Sigmoid colon (tissue), 7 donors: ENCODE measurements around the gene MYOF. TPM values are rescaled to one million over a fixed set of nuclear protein-coding genes. Genes with fewer than 3 reads are reported as not detected.

Source experiments
- DNase-seq: peaks from one replicate; pipeline ENCODE4 v3.0.0-alpha.2; 2019
- H3K27ac ChIP-seq, 4 donors: fragments of 200-600 bp; sonication (generic); one replicate each; pipeline ENCODE4 v1.5.1; 2016 to 2019; ENCODE audit warnings: mild to moderate bottlenecking in 1 of 4
- H3K27me3 ChIP-seq, 3 donors: fragments of 200-600 bp; sonication (generic); one replicate each; pipeline ENCODE4 v1.5.1; 2019; ENCODE audit warnings: mild to moderate bottlenecking in 1 of 3
- H3K36me3 ChIP-seq, 4 donors: fragments of 200-600 bp; sonication (generic); one replicate each; pipeline ENCODE4 v1.5.1; 2016 to 2019
- H3K4me1 ChIP-seq, 4 donors: fragments of 200-600 bp; sonication (generic); one replicate each; pipeline ENCODE4 v1.5.1; 2017 to 2019
- H3K4me3 ChIP-seq, 4 donors: fragments of 200-600 bp; sonication (generic); one replicate each; pipeline ENCODE4 v1.5.1; 2017 to 2019; ENCODE audit warnings: mild to moderate bottlenecking in 2 of 4, moderate library complexity in 1 of 4
- H3K9me3 ChIP-seq, 4 donors: fragments of 200-600 bp in 3 of 4; sonication (generic) in 3 of 4; one replicate each; pipeline versions ENCODE4 v1.5.1 to v1.6.1; 2013 to 2019
- CTCF ChIP-seq, 4 experiments: fragments of 450-650 bp in 3 of 4; fragments of 200-600 bp in 1 of 4; IDR thresholded peaks; one replicate each; pipeline ENCODE4 v1.5.1; 2016 to 2019; ENCODE audit warnings: antibody characterized with exemption in 4 of 4, mild to moderate bottlenecking in 3 of 4, moderate library complexity in 2 of 4
- EP300 ChIP-seq, 4 donors: sonication (generic); formaldehyde crosslinking; IDR thresholded peaks; one replicate each; pipeline ENCODE4 v1.6.1; 2017; ENCODE audit warnings: antibody characterized with exemption in 4 of 4
- POLR2A ChIP-seq, 2 donors: fragments of 450-650 bp; IDR thresholded peaks; one replicate each; pipeline ENCODE4 v1.6.1; 2016; ENCODE audit warnings: antibody characterized with exemption in 2 of 2, mild to moderate bottlenecking in 2 of 2, moderate library complexity in 2 of 2
- POLR2AphosphoS5 ChIP-seq, 4 donors: sonication (generic); formaldehyde crosslinking; IDR thresholded peaks; one replicate each; pipeline ENCODE4 v1.6.1; 2017; ENCODE audit warnings: antibody characterized with exemption in 4 of 4
- WGBS, 2 donors: extraction: QIAGEN DNeasy Blood & Tissue Kit; methylation state at CpG; one replicate each; pipeline ENCODE4 v1.1.7; 2013; 5-methylcytosine and 5-hydroxymethylcytosine counted together
- intact Hi-C: fragments of 100-400 bp; cut with DNase I; formaldehyde crosslinking; loops from one replicate; pipeline ENCODE4 v1.15.1; 2023
- polyA plus RNA-seq, 3 donors: library from polyadenylated mRNA; stranded (reverse); fragments of 200-250 nt; gene quantifications; one replicate each; pipeline ENCODE4 v1.2.3, GENCODE V29; 2013
- total RNA-seq, 4 donors: library from RNA; depleted of rRNA; stranded (reverse); fragments of >200 nt; gene quantifications; one replicate each; pipeline ENCODE4 v1.1.0, GENCODE V29; 2016
- donor health status: healthy with polysubstance abuse.
- donor health status: Bipolar disorder and iron deficiency.
- donor health status: healthy.

Gene MYOF
- total and polyA plus RNA-seq, 7 donors = 12.6 to 83.4 (median 36.3) TPM

DNA sequence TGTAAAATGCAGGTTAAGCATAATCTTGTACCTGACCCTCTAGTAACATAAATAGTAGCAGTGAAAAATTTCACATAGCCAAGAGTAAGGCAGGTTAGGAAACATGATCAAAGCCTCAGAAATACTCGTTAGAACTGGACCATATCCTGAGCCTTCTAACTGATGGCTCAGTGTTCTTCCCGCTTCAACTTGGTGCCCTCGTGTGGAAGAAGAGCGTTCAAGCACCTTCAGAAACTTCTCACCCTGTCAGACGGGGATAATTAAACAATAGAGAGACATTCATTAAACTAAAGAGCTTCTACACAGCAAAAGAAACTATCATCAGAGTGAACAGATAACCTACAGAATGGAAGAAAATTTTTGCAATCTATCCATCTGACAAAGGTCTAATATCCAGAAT is 124.5 kb downstream of the MYOF start:
- no peak for DNase-seq
- Histone ChIP-seq H3K9me3 (no peaks in the 10 kb centered on the region), H3K27me3 (no peaks in the 10 kb centered on the region), H3K4me3 (no peak overlapping the region), H3K36me3 (peaks cover 14 to 100% (median 62%) of the 10 kb centered on the region in 4 donors), H3K27ac (no peak overlapping the region), H3K4me1 (no peaks in the 10 kb centered on the region)
- WGBS, 2 donors = 5 to 7% methylated on average over 5 of the region's 5 CpGs
- TF ChIP-seq CTCF (IDR thresholded peaks at IDR 0.05) (peak in 2 of 4 experiments; percentile 9 to 26), EP300 (IDR thresholded peaks at IDR 0.05) (no peak)
- intact Hi-C loops = no loop called here

DNA sequence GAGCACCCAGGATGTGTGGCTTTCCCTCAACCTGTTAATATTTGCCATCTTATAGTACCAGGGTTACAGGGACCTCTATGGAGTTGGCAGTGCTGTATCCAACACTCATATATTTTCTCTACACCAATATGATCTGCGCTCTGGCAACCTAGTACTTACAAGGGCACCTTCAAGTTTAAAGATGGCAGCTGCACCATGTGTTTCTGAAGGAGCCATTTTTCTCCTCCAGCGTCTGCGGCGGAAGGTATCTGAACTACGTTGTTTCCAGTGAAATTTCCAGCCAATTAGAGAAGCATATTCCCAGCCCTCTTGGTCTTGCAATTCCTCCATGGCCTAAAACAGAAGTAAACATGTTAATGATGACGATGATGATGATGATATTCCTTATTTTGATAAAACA is 125.6 kb downstream of the MYOF start:
- intact Hi-C loops = no loop called here
- DNase-seq = no peak
- WGBS, 2 donors = 92 to 96% methylated on average over 6 of the region's 6 CpGs
- no peaks in the 10 kb centered on the region for H3K9me3 ChIP-seq
- no peaks in the 10 kb centered on the region for H3K4me1 ChIP-seq
- TF ChIP-seq CTCF (IDR thresholded peaks at IDR 0.05) = no peak
- TF ChIP-seq POLR2AphosphoS5 (IDR thresholded peaks at IDR 0.05) = no peak
- no peak for TF ChIP-seq EP300 (IDR thresholded peaks at IDR 0.05)
- TF ChIP-seq POLR2A (IDR thresholded peaks at IDR 0.05) = no peak
- H3K27ac ChIP-seq = no peak overlapping the region
- no peaks in the 10 kb centered on the region for H3K27me3 ChIP-seq
- no peak overlapping the region for H3K4me3 ChIP-seq
- H3K36me3 ChIP-seq = peaks cover 14 to 100% (median 72%) of the 10 kb centered on the region in 4 donors

DNA sequence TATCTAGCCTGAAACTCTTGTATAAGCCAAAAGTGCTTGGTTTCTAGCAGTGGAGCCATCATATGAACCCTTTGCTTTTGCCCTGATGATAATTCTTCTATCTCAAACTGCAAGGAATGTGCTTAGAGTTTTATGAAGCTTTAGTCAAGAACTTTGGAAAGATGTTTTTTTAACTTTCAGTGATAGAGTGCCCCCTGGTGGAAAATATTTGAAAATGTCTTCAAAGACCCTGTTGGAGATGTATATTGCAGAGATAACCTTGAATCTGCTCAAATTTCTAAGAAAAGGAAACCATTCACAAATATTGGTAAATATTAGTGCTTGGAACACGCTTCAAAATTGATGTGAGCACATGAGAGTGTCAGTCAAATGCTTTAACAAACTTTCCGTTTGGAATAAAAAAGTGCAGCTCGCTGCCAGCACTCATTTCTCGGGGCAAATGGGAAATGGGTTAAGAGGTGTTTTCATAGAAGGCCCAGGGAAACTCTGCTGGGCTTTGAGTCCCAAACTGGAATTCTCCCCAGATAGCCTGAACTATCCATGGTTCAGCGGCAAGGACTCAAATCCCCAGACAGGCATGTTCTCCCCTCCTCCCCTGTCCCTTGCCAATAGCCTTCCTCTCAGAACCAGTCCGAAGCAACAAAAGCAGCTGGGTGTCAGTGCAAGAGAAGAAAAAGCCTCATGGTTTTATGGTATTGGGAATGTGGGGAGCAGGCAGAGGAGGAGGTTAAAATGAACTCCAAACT is 129.3 kb downstream of the MYOF start:
- Histone ChIP-seq H3K4me1 (no peaks in the 10 kb centered on the region), H3K9me3 (no peaks in the 10 kb centered on the region), H3K27ac (no peak overlapping the region), H3K36me3 (peaks cover 35 to 100% (median 78%) of the 10 kb centered on the region in 4 donors), H3K4me3 (no peak overlapping the region), H3K27me3 (no peaks in the 10 kb centered on the region)
- TF ChIP-seq POLR2AphosphoS5 (IDR thresholded peaks at IDR 0.05) (no peak), CTCF (IDR thresholded peaks at IDR 0.05) (peak; percentile 20 to 81 (median 62)), POLR2A (IDR thresholded peaks at IDR 0.05) (no peak)
- DNase-seq = no peak
- intact Hi-C loops = no loop called here
- 63 to 74% methylated on average over 6 of the region's 6 CpGs for WGBS, 2 donors

- Histone ChIP-seq H3K27me3 (no peaks in the 10 kb centered on the region), H3K4me1 (no peaks in the 10 kb centered on the region), H3K27ac (no peak overlapping the region), H3K9me3 (no peaks in the 10 kb centered on the region), H3K36me3 (peaks cover 54 to 97% (median 78%) of the 10 kb centered on the region in 4 donors), H3K4me3 (no peak overlapping the region)
- DNase-seq = no peak
- intact Hi-C loops = no loop called here
- 31 to 51% methylated on average over 4 of the region's 4 CpGs for WGBS, 2 donors
- TF ChIP-seq POLR2AphosphoS5 (IDR thresholded peaks at IDR 0.05) (no peak), EP300 (IDR thresholded peaks at IDR 0.05) (no peak), CTCF (IDR thresholded peaks at IDR 0.05) (no peak), POLR2A (IDR thresholded peaks at IDR 0.05) (no peak)
These were observed 135.4 kb downstream of the MYOF start for GRCh38 chr10:93346694-93347093.

DNA sequence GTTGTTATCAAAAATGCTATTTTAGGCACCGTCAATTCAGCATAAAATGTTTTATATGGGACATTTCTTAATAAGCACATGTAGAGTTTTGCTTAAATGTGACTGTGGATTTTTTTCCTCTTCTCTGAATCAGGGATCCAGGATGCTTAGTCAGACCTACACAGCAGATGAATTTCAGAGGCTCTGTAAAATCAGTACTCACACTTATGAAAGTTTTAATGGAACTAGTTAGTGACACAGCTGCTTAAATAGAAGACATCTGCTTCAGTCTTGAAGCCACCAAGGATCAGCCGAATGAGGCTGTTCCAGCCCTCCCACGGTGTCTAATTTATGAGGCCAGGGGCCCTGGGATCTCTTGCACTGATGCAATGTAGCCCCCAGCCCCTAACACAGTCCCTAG is 136.0 kb downstream of the MYOF start:
- Histone ChIP-seq H3K4me3 (no peak overlapping the region), H3K9me3 (no peaks in the 10 kb centered on the region), H3K27ac (no peak overlapping the region), H3K4me1 (no peaks in the 10 kb centered on the region), H3K36me3 (peaks cover 53 to 97% (median 76%) of the 10 kb centered on the region in 4 donors), H3K27me3 (no peaks in the 10 kb centered on the region)
- TF ChIP-seq CTCF (IDR thresholded peaks at IDR 0.05) (no peak), EP300 (IDR thresholded peaks at IDR 0.05) (no peak), POLR2AphosphoS5 (IDR thresholded peaks at IDR 0.05) (no peak), POLR2A (IDR thresholded peaks at IDR 0.05) (no peak)
- intact Hi-C loops = no loop called here
- WGBS, 2 donors = 66 to 78% methylated on average over 3 of the region's 3 CpGs
- DNase-seq = no peak
